Erythroblast (primary cell): ENCODE measurements around the gene CMSS1.

ENCODE experiments used
- GATA1 ChIP-seq: IDR thresholded peaks from 2 replicates; pipeline ENCODE4 v1.6.1; 2011; ENCODE audit warnings: low read depth, mild to moderate bottlenecking, control low read depth, low read length, moderate library complexity
- POLR2A ChIP-seq: IDR thresholded peaks from 2 replicates; pipeline ENCODE4 v1.6.1; 2011; ENCODE audit warnings: mild to moderate bottlenecking, low read length

DNA sequence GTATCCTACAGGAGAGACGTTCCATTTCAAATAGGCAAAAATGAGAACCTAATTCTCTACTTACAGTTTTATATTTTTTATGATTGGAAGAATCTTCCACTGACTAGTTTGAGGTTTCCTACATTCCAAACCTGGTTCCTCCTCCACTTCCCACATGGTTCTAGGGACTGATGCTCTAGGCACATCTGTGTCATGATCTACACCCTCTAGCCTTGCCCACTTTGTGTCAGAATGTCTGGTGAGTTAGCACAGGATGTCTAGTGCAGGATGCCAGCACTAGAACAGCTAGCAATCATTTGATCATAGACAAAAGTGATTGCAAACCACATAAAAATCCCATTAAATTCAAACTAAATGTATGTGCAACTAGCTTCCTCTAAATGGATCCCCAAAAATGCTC lies 323.3 kb downstream of the CMSS1 start:
- TF ChIP-seq GATA1 (no peak), POLR2A (no peak)
